NCI-H128 (cell line): ENCODE measurements around the gene CD81.
"Not testable (repeated sequence)": the region's sequence is repeated elsewhere in the genome, so short reads cannot be mapped to it uniquely, and the experiment has no call there.

ENCODE experiments used
- DNase-seq: peaks from one replicate; lab custom pipeline; 2025; ENCODE audit not compliant: unreplicated experiment; lab: John Stamatoyannopoulos, UW

CD81 gene

GRCh38 chr11:2357246-2357645 is 19.9 kb upstream of the CD81 start:
- DNase-seq, result no peak

GRCh38 chr11:2357651-2358050 is 19.5 kb upstream of the CD81 start:
- not testable (repeated sequence) for DNase-seq

GRCh38 chr11:2358754-2359442 is 18.2 kb upstream of the CD81 start:
- DNase-seq, result no peak

GRCh38 chr11:2359557-2359956 is 17.6 kb upstream of the CD81 start:
- no peak for DNase-seq

- no peak for DNase-seq
These were observed 16.9 kb upstream of the CD81 start for GRCh38 chr11:2360081-2360642.

GRCh38 chr11:2361565-2361964 is 15.5 kb upstream of the CD81 start:
- no peak for DNase-seq

- no peak for DNase-seq
These were observed 14.7 kb upstream of the CD81 start for GRCh38 chr11:2362414-2362813.

GRCh38 chr11:2363130-2363529 is 14.0 kb upstream of the CD81 start:
- DNase-seq, result no peak

- no peak for DNase-seq
These were observed 13.3 kb upstream of the CD81 start for GRCh38 chr11:2363577-2364370.

- not testable (repeated sequence) for DNase-seq
These were observed 12.7 kb upstream of the CD81 start for GRCh38 chr11:2364386-2364785.

- DNase-seq, result no peak
These were observed 11.4 kb upstream of the CD81 start for GRCh38 chr11:2365571-2366210.

GRCh38 chr11:2366276-2366675 is 10.8 kb upstream of the CD81 start:
- DNase-seq, result no peak

GRCh38 chr11:2366733-2367132 is 10.4 kb upstream of the CD81 start:
- no peak for DNase-seq

- no peak for DNase-seq
These were observed 9.6 kb upstream of the CD81 start for GRCh38 chr11:2367266-2368160.

- DNase-seq, result no peak
These were observed 8.8 kb upstream of the CD81 start for GRCh38 chr11:2368178-2368850.

GRCh38 chr11:2368851-2369180 is 8.3 kb upstream of the CD81 start:
- DNase-seq, result no peak

- no peak for DNase-seq
These were observed 7.8 kb upstream of the CD81 start for GRCh38 chr11:2369320-2369719.

GRCh38 chr11:2369896-2370295 is 7.2 kb upstream of the CD81 start:
- DNase-seq, result no peak

- DNase-seq, result no peak
These were observed 2.5 kb upstream of the CD81 start for GRCh38 chr11:2374456-2375201.
